Keratinocyte (primary cell): Measurements from ENCODE around the gene PRELP. TPM values are rescaled to one million over a fixed set of nuclear protein-coding genes. Genes with fewer than 3 reads are reported as not detected.

ENCODE experiments used
- DNase-seq: peaks from one replicate; pipeline ENCODE4 v3.0.0-alpha.2; 2011; ENCODE audit warnings: low read depth, missing footprints, low spot score
- FAIRE-seq: peaks from 2 replicates; lab custom pipeline; 2011; peaks lifted over from hg19 to GRCh38; lab: Jason Lieb, UNC
- H2AFZ ChIP-seq: 2 replicates; pipeline ENCODE4 v1.6.0; 2012; ENCODE audit warnings: low read length, control low read depth, inconsistent platforms; ENCODE audit not compliant: control insufficient read depth
- H3K27ac ChIP-seq: 2 replicates; pipeline ENCODE4 v1.5.1; 2011; ENCODE audit warnings: low read length; ENCODE audit not compliant: control insufficient read depth, insufficient read depth
- H3K27me3 ChIP-seq: 3 replicates; pipeline ENCODE4 v1.6.0; 2011; ENCODE audit warnings: low read length; ENCODE audit not compliant: control insufficient read depth, insufficient read depth; ENCODE audit errors: extremely low read depth
- H3K36me3 ChIP-seq, 2 experiments: 2 replicates in 1 of 2; 3 replicates in 1 of 2; pipeline ENCODE4 v1.5.1; 2011; ENCODE audit warnings: low read length in 2 of 2, mild to moderate bottlenecking in 1 of 2; ENCODE audit not compliant: control insufficient read depth in 2 of 2, insufficient read depth in 2 of 2; ENCODE audit errors: extremely low read depth in 1 of 2
- H3K4me1 ChIP-seq: 3 replicates; pipeline ENCODE4 v1.5.1; 2011; ENCODE audit warnings: low read length; ENCODE audit not compliant: control insufficient read depth, insufficient read depth; ENCODE audit errors: extremely low read depth
- H3K4me2 ChIP-seq: 3 replicates; pipeline ENCODE4 v1.6.0; 2011; ENCODE audit warnings: low read depth, low read length; ENCODE audit not compliant: control insufficient read depth, insufficient read depth; ENCODE audit errors: extremely low read depth
- H3K4me3 ChIP-seq, 3 experiments: fragments of 200-600 bp in 1 of 3; sonication (generic) in 1 of 3; 2 replicates in 2 of 3; 3 replicates in 1 of 3; pipeline ENCODE4 v1.5.1; 2011 to 2016; ENCODE audit warnings: low read length in 3 of 3, mild to moderate bottlenecking in 3 of 3, control low read depth in 2 of 3, inconsistent platforms in 1 of 3, low read depth in 1 of 3, mixed read lengths in 1 of 3, mixed run types in 1 of 3, moderate library complexity in 1 of 3; ENCODE audit not compliant: control insufficient read depth in 2 of 3, insufficient read depth in 2 of 3; ENCODE audit errors: extremely low read depth in 1 of 3
- H3K79me2 ChIP-seq: 2 replicates; pipeline ENCODE4 v1.6.0; 2012; ENCODE audit warnings: low read length; ENCODE audit not compliant: control insufficient read depth, insufficient read depth
- H3K9ac ChIP-seq: 3 replicates; pipeline ENCODE4 v1.6.0; 2011; ENCODE audit warnings: low read length; ENCODE audit not compliant: control insufficient read depth, insufficient read depth; ENCODE audit errors: extremely low read depth
- H3K9me1 ChIP-seq: 3 replicates; pipeline ENCODE4 v1.6.0; 2011; ENCODE audit warnings: low read length; ENCODE audit not compliant: control insufficient read depth, insufficient read depth; ENCODE audit errors: extremely low read depth
- H3K9me3 ChIP-seq: 2 replicates; pipeline ENCODE4 v1.5.1; 2012; ENCODE audit warnings: low read depth, low read length; ENCODE audit not compliant: control insufficient read depth
- H4K20me1 ChIP-seq: 3 replicates; pipeline ENCODE4 v1.6.0; 2011; ENCODE audit warnings: low read length; ENCODE audit not compliant: control insufficient read depth, insufficient read depth; ENCODE audit errors: extremely low read depth
- CTCF ChIP-seq, 3 experiments: IDR thresholded peaks in 1 of 3; conservative IDR thresholded peaks in 1 of 3; optimal IDR thresholded peaks in 1 of 3; 2 replicates in 2 of 3; 3 replicates in 1 of 3; pipeline versions ENCODE3 to v1.5.1; 2011; ENCODE audit warnings: low read length in 3 of 3, mild to moderate bottlenecking in 3 of 3, moderate library complexity in 2 of 3, control low read depth in 1 of 3, inconsistent platforms in 1 of 3; ENCODE audit not compliant: insufficient read depth in 2 of 3; ENCODE audit errors: extremely low read depth in 1 of 3
- EZH2 ChIP-seq: IDR thresholded peaks from one replicate; pipeline ENCODE4 v1.6.1; 2012; ENCODE audit warnings: inconsistent platforms, mild to moderate bottlenecking, low read length, moderate library complexity
- dilution Hi-C: fragments of 300-500 bp; cut with MboI; formaldehyde crosslinking; loops from one replicate; pipeline ENCODE4 v1.7.0; 2020; ENCODE audit warnings: low sequenced_read_pairs; ENCODE audit not compliant: extremely low pct_ligation_motif_present
- polyA plus RNA-seq, 5 experiments: library from polyadenylated mRNA; depleted of rRNA in 3 of 5; stranded (reverse) in 3 of 5; stranded (forward) in 1 of 5; unstranded in 1 of 5; fragments of >200 nt; gene quantifications; 1 replicate in 1 of 5; 2 replicates in 3 of 5; 3 replicates in 1 of 5; pipeline versions ENCODE4 v1.2.1 to v1.2.3, GENCODE V29; 2011 to 2012; ENCODE audit warnings: missing spikeins in 2 of 5, low read depth in 1 of 5, low replicate concordance in 1 of 5

PRELP gene
- polyA plus RNA-seq, 1 donor (not counting 4 experiments of a cell fraction or from before 2014, with no cell fraction given): 0.01 TPM

- Histone ChIP-seq H3K36me3 (no peaks in the 10 kb centered on the region), H3K27ac (no peak overlapping the region), H3K27me3 (peaks cover 12% of the 10 kb centered on the region), H3K9ac (no peak overlapping the region), H4K20me1 (no peaks in the 10 kb centered on the region), H3K79me2 (no peaks in the 10 kb centered on the region), H3K9me1 (no peaks in the 10 kb centered on the region), H3K9me3 (no peaks in the 10 kb centered on the region), H3K4me2 (no peak overlapping the region), H3K4me1 (peaks cover 5% of the 10 kb centered on the region), H3K4me3 (no peak overlapping the region), H2AFZ (no peak overlapping the region)
- FAIRE-seq: no peak
- dilution Hi-C loops: loop anchor here (25.0 kb wide), 1 partner anchor 101 kb away; the partner anchor contains the start of gene FMOD
- TF ChIP-seq EZH2 (no peak), CTCF (optimal IDR thresholded peaks at IDR 0.05 in 1 of 3, IDR thresholded peaks at IDR 0.05 in 1 of 3, conservative IDR thresholded peaks at IDR 0.05 in 1 of 3; ENCODE audit: extremely low read depth in 1 of 3, insufficient read depth in 2 of 3, low read length in 3 of 3) (no peak)
- DNase-seq: no peak
Measured at GRCh38 chr1:203463469-203464062, 12.0 kb upstream of the PRELP start.

GRCh38 chr1:203464226-203464625 is 11.4 kb upstream of the PRELP start:
- peaks cover 12% of the 10 kb centered on the region for H3K27me3 ChIP-seq
- TF ChIP-seq EZH2 (no peak), CTCF (optimal IDR thresholded peaks at IDR 0.05 in 1 of 3, IDR thresholded peaks at IDR 0.05 in 1 of 3, conservative IDR thresholded peaks at IDR 0.05 in 1 of 3; ENCODE audit: extremely low read depth in 1 of 3, insufficient read depth in 2 of 3, low read length in 3 of 3) (no peak)
- peaks cover 5% of the 10 kb centered on the region for H3K4me1 ChIP-seq
- no peaks in the 10 kb centered on the region for H3K79me2 ChIP-seq
- no peak overlapping the region for H2AFZ ChIP-seq
- no peaks in the 10 kb centered on the region for H3K36me3 ChIP-seq
- no peaks in the 10 kb centered on the region for H3K9me1 ChIP-seq
- DNase-seq: no peak
- H3K4me3 ChIP-seq: no peak overlapping the region
- H3K27ac ChIP-seq: no peak overlapping the region
- H3K9me3 ChIP-seq: no peaks in the 10 kb centered on the region
- no peaks in the 10 kb centered on the region for H4K20me1 ChIP-seq
- H3K4me2 ChIP-seq: no peak overlapping the region
- dilution Hi-C loops: loop anchor here (25.0 kb wide), 1 partner anchor 102 kb away; the partner anchor contains the start of gene FMOD
- FAIRE-seq: no peak
- no peak overlapping the region for H3K9ac ChIP-seq
